A673 (cell line): ENCODE results near the gene SRSF2.

Experiments used
- CTCF ChIP-seq: fragments of 300-800, 200-600 bp; sonication (generic); conservative IDR thresholded peaks from 2 replicates; pipeline ENCODE4 v1.5.1; 2017; ENCODE audit warnings: low read depth, mild to moderate bottlenecking, antibody characterized with exemption, low read length, moderate library complexity, mixed read lengths
- EZH2 ChIP-seq: fragments of 200-600 bp; sonication (generic); IDR thresholded peaks from 2 replicates; pipeline ENCODE4 v1.6.1; 2017; ENCODE audit warnings: borderline replicate concordance, low read depth, mild to moderate bottlenecking, mixed read lengths, antibody characterized with exemption, low read length; ENCODE audit not compliant: poor library complexity, severe bottlenecking

- TF ChIP-seq CTCF (no peak), EZH2 (no peak)
Measured at GRCh38 chr17:76714336-76714735, 22.8 kb downstream of the SRSF2 start.
